Panc1 (cell line): Measurements from ENCODE around the gene TCHP. TPM values are rescaled to one million over a fixed set of nuclear protein-coding genes. Genes with fewer than 3 reads are reported as not detected.

Source experiments
- ATAC-seq: fragments of 200-7000 bp; cut with Tn5 transposase; 2 replicates; pipeline ENCODE4 v1.9.1; 2020; ENCODE audit warnings: mild to moderate bottlenecking, moderate library complexity
- BruUV-seq: library from RNA; stranded (reverse); fragments of 400-500 nt; replicated peaks from 2 replicates; lab custom pipeline; 2021; lab: Mats Ljungman, UMichigan
- CTCF ChIA-PET: fragments of 300-600 bp; sonication (Branson Sonifier 250); formaldehyde crosslinking; loops from one replicate; lab custom pipeline; 2022; ENCODE audit warnings: antibody characterized with exemption; lab: Charles Lee
- POLR2A ChIA-PET: fragments of 300-600 bp; sonication (Branson Sonifier 250); formaldehyde crosslinking; loops from one replicate; lab custom pipeline; 2022; ENCODE audit warnings: antibody characterized with exemption; lab: Charles Lee
- DNase-seq: peaks from one replicate; pipeline ENCODE4 v3.0.0-alpha.2; 2010; ENCODE audit warnings: low read depth, low spot score
- H3K27ac ChIP-seq: 2 replicates; pipeline ENCODE4 v1.5.1; 2011; ENCODE audit warnings: mild to moderate bottlenecking, low read length, inconsistent platforms
- H3K27me3 ChIP-seq: fragments of 200-500 bp; sonication (Bioruptor generic); 2 replicates; pipeline ENCODE4 v1.6.0; 2014; ENCODE audit warnings: low read length, inconsistent platforms; ENCODE audit not compliant: control insufficient read depth, insufficient read depth
- H3K36me3 ChIP-seq: fragments of 200-500 bp; sonication (Bioruptor generic); 2 replicates; pipeline ENCODE4 v1.5.1; 2014; ENCODE audit warnings: inconsistent platforms, mild to moderate bottlenecking, low read length, moderate library complexity; ENCODE audit not compliant: control insufficient read depth, insufficient read depth
- H3K4me1 ChIP-seq: 2 replicates; pipeline ENCODE4 v1.5.1; 2011; ENCODE audit warnings: inconsistent platforms, mild to moderate bottlenecking, low read length, moderate library complexity; ENCODE audit not compliant: control insufficient read depth, insufficient read depth
- H3K4me3 ChIP-seq, 2 experiments: 2 replicates each; pipeline ENCODE4 v1.5.1; 2011 to 2012; ENCODE audit warnings: low read depth in 2 of 2, low read length in 2 of 2, mild to moderate bottlenecking in 2 of 2, inconsistent platforms in 1 of 2, moderate library complexity in 1 of 2
- H3K9me3 ChIP-seq: fragments of 200-500 bp; sonication (Bioruptor generic); 2 replicates; pipeline ENCODE4 v1.5.1; 2014; ENCODE audit warnings: low read depth, mild to moderate bottlenecking, inconsistent platforms, low read length, moderate library complexity; ENCODE audit not compliant: control insufficient read depth, insufficient read depth
- POLR2AphosphoS5 ChIP-seq: IDR thresholded peaks from 2 replicates; pipeline ENCODE4 v1.6.1; 2012; ENCODE audit warnings: mild to moderate bottlenecking, low read depth, low read length, moderate library complexity
- SIN3A ChIP-seq: IDR thresholded peaks from 2 replicates; pipeline ENCODE4 v1.6.1; 2012; ENCODE audit warnings: low read depth, mild to moderate bottlenecking, low read length, moderate library complexity, borderline replicate concordance; ENCODE audit not compliant: insufficient read depth
- TCF7L2 ChIP-seq: IDR thresholded peaks from 2 replicates; pipeline ENCODE4 v1.6.1; 2011; ENCODE audit warnings: mild to moderate bottlenecking, low read depth, low read length, inconsistent platforms
- in situ Hi-C: cut with HindIII; loops from 2 replicates; pipeline ENCODE4 v1.10.0; 2016; ENCODE audit warnings: low sequenced_read_pairs, low pct_unique_long_range_greater_than_20kb
- intact Hi-C: fragments of 100-400 bp; cut with micrococcal nuclease; formaldehyde crosslinking; loops from one replicate; pipeline ENCODE4 v1.10.0; 2022; ENCODE audit not compliant: unreplicated experiment
- total RNA-seq: library from RNA; stranded (reverse); gene quantifications from one replicate; pipeline ENCODE4 v1.2.1, GENCODE V29; 2021; ENCODE audit not compliant: unreplicated experiment
- TF ChIP-seq, protein P1 (sequence below): fragments of 450-650 bp; IDR thresholded peaks from 2 replicates; pipeline ENCODE4 v1.5.1; 2017; ENCODE audit warnings: mild to moderate bottlenecking
- TF ChIP-seq, protein P2 (sequence below), 2 experiments: IDR thresholded peaks; 2 replicates each; pipeline ENCODE4 v1.6.1; 2011 to 2012; ENCODE audit warnings: low read depth in 2 of 2, control low read depth in 1 of 2, low read length in 1 of 2, mild to moderate bottlenecking in 1 of 2, moderate library complexity in 1 of 2; ENCODE audit not compliant: insufficient read depth in 1 of 2

The TCHP gene
- total RNA-seq, 1 experiment from 2014 or later, result 25.0 TPM

DNA sequence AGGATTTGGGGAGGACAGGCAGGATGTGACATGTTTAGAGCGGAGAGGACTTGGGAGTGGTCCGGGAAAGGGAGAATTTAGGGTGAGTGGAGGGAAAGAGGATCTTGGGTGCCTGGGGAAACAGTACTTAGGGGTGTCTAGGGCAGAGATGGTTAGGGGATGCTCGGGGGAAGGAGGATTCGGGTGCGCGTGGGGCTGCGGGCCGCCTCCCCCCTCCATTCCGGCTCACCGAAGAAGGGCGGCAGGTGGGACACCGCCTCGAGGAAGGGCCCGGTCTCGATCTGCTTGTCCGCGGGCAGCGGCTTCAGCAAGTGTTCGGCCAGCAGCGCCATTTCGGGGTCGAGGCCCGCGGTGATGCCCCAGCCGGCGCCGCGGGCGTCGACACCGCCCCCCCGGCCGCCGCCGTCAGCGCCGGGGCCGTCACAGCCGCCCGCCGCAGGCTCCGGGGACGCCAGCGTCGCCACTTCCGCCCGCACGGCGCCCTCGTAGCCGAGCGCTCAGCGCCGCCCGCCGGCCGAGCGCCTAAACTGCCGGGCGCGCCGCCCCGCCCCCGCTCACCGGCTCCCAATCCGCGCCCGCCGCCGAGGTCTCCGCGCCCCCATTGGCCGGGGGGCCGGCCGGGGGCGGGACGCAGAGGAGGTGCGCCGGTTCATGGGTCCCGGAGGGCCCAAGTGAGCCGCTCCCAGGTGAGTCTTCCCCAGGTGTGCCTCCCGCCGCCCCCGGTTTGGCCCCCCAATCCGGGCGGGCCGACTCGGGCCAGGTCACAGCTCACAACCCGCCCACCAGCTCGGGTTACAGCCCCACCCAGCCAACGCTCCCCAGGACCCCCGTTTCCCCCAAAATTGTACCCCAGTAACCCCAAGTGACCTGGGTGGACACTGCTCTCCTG, 19.8 kb upstream of the TCHP start, which contains the start of gene GLTP:
Gene GLTP (minus strand): TSS at position 499 of the 889 bp plus-strand sequence. CDS start 167 bp downstream, at position 332.
- intact Hi-C loops (no loop called here), in situ Hi-C loops (no loop called here)
- H3K36me3 ChIP-seq, result no peaks in the 10 kb centered on the region
- H3K27ac ChIP-seq, result peak within 1 kb of the TSS; percentile 55
- ATAC-seq, result peak; percentile 97
- H3K4me3 ChIP-seq, result peak within 1 kb of the TSS; percentile 50 to 90
- POLR2A ChIA-PET, result no interaction called here
- peaks cover 14% of the 10 kb centered on the region for H3K4me1 ChIP-seq
- no peak for DNase-seq
- no peaks in the 10 kb centered on the region for H3K27me3 ChIP-seq
- H3K9me3 ChIP-seq, result no peaks in the 10 kb centered on the region
- no TSS peak for BruUV-seq
- CTCF ChIA-PET, result no interaction called here
- TF ChIP-seq POLR2AphosphoS5 (0 out of 2 replicates have a peak, but pooled peaks have one; percentile 25), TCF7L2 (no peak), SIN3A (peak; percentile 76; the same call in 1 of the 2 replicates)
- TF ChIP-seq, protein P1, sequence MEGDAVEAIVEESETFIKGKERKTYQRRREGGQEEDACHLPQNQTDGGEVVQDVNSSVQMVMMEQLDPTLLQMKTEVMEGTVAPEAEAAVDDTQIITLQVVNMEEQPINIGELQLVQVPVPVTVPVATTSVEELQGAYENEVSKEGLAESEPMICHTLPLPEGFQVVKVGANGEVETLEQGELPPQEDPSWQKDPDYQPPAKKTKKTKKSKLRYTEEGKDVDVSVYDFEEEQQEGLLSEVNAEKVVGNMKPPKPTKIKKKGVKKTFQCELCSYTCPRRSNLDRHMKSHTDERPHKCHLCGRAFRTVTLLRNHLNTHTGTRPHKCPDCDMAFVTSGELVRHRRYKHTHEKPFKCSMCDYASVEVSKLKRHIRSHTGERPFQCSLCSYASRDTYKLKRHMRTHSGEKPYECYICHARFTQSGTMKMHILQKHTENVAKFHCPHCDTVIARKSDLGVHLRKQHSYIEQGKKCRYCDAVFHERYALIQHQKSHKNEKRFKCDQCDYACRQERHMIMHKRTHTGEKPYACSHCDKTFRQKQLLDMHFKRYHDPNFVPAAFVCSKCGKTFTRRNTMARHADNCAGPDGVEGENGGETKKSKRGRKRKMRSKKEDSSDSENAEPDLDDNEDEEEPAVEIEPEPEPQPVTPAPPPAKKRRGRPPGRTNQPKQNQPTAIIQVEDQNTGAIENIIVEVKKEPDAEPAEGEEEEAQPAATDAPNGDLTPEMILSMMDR, result peak; percentile 96
- TF ChIP-seq, protein P2, sequence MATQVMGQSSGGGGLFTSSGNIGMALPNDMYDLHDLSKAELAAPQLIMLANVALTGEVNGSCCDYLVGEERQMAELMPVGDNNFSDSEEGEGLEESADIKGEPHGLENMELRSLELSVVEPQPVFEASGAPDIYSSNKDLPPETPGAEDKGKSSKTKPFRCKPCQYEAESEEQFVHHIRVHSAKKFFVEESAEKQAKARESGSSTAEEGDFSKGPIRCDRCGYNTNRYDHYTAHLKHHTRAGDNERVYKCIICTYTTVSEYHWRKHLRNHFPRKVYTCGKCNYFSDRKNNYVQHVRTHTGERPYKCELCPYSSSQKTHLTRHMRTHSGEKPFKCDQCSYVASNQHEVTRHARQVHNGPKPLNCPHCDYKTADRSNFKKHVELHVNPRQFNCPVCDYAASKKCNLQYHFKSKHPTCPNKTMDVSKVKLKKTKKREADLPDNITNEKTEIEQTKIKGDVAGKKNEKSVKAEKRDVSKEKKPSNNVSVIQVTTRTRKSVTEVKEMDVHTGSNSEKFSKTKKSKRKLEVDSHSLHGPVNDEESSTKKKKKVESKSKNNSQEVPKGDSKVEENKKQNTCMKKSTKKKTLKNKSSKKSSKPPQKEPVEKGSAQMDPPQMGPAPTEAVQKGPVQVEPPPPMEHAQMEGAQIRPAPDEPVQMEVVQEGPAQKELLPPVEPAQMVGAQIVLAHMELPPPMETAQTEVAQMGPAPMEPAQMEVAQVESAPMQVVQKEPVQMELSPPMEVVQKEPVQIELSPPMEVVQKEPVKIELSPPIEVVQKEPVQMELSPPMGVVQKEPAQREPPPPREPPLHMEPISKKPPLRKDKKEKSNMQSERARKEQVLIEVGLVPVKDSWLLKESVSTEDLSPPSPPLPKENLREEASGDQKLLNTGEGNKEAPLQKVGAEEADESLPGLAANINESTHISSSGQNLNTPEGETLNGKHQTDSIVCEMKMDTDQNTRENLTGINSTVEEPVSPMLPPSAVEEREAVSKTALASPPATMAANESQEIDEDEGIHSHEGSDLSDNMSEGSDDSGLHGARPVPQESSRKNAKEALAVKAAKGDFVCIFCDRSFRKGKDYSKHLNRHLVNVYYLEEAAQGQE (IDR thresholded peaks at IDR 0.05; ENCODE audit: insufficient read depth in 1 of 2, low read depth in 2 of 2, low read length in 1 of 2), result no peak

DNA sequence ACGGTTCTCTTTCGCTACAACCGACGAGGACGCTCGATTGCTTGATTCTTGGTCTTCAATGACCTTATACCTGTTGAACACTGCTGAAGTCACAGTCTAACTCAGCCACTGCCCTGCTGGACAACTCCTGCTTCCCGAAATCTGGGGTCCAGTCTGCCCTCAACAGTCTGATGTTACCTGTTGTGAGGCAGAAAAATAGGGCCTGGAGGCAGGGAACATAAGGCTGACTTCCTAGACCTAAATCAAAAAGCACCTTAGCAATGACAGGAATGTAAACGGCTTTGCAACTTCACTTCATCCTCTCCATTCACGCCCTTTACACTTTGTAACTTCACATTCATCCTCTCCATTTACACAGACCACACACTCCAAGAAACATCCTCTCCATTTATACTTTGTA, 19.1 kb upstream of the TCHP start:
- DNase-seq, result no peak
- intact Hi-C loops (no loop called here), in situ Hi-C loops (no loop called here)
- Histone ChIP-seq H3K9me3 (no peaks in the 10 kb centered on the region), H3K4me3 (peak overlapping the region; percentile 50 to 74), H3K4me1 (peaks cover 14% of the 10 kb centered on the region), H3K36me3 (no peaks in the 10 kb centered on the region), H3K27me3 (no peaks in the 10 kb centered on the region), H3K27ac (peak overlapping the region; percentile 55)
- ATAC-seq, result 0 out of 2 replicates have a peak, but pooled peaks have one; percentile 21
- ChIA-PET POLR2A (no interaction called here), CTCF (no interaction called here)
- TF ChIP-seq, protein P1, result no peak
- TF ChIP-seq POLR2AphosphoS5 (no peak), SIN3A (no peak), TCF7L2 (no peak)
- TF ChIP-seq, protein P2 (IDR thresholded peaks at IDR 0.05; ENCODE audit: insufficient read depth in 1 of 2, low read depth in 2 of 2, low read length in 1 of 2), result no peak
- BruUV-seq, result no TSS peak
